GM19099 (cell line): ENCODE measurements around the gene ZNF18.

Experiments
- POLR2A ChIP-seq: IDR thresholded peaks from 3 replicates; pipeline ENCODE4 v1.6.1; 2011; ENCODE audit warnings: low read depth; ENCODE audit not compliant: insufficient read length; ENCODE audit errors: extremely low read depth

ZNF18 gene

GRCh38 chr17:11943759-11944347 lies 53.4 kb downstream of the ZNF18 start:
- no peak for TF ChIP-seq POLR2A

- no peak for TF ChIP-seq POLR2A
Measured at GRCh38 chr17:11940904-11941303, 56.4 kb downstream of the ZNF18 start.

DNA sequence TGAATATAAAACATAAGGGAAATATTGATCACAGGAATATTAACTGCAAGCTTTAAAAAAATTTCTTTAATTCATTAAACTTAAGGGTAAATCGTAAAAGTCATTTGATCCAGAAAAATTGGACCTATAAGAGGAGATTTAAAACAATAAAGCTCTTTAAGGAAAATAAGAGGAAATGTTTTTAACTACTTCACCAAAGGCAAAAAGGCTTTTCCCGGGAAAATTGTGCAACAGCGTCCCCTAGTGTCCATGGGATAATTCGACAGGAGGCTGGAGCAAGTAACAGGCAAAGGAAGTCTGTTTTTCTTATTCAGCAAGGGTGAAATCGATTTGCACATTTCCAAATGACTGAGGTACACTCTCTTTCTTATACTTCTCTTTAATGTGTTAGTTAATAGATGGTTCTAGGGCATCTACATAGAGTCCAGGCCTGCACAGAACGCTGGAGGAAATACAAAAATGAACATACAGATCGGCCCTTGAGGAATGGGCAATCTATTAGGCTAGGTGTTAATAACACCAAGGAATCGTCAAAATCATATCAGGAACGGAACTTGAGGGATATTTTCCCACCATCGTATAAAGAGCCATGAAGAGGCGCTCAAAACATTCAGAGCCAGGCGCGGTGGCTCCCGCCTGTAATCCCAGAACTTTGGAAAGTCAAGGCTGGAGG lies 61.4 kb downstream of the ZNF18 start:
- no peak for TF ChIP-seq POLR2A

DNA sequence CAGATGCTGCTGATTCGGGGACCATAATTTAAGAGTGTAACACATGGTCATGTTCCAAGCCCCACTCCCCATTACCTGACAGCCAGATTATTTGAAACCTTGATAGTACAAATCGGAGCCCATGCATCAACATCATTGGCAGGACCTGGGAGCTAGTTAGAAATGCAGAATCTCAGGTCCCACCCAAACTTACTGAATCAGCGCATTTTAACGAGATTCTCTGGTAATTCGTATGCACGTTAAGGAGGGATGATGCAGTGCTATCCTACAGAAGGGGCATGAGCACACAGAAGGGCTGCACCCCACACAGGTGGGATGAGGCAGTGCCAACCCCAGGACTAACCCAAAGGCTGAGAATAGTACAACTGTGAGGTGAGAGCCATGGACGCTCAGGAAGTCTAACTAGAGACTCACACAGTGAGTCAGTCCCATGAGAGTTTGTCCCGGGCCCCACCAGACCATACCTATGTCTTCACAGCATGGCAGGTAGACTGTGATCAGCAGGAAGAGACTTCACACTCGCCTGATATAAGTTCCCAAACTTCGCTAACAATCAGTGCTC lies 64.9 kb downstream of the ZNF18 start:
- TF ChIP-seq POLR2A = no peak

DNA sequence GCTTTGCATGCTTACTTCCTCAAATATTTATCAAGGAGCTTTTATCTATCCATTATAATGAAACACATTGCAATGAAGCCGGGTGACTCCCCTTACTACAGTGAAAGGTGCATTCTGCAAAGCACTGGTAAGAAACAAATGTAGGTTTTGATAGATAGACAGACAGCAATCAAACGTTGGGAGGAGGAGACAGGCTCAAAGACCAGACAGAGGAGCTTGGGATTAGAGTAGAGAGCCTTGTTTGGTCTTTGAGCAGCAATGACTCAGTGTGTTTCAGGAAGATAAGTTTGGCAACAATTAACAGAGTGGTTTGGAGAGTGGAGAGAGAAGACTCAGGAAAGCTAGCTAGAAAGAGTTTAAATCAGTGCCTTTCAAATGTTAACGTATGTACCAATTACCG lies 68.8 kb downstream of the ZNF18 start:
- TF ChIP-seq POLR2A = no peak
